ENCODE results near the gene LMAN1L. TPM values are rescaled to one million over a fixed set of nuclear protein-coding genes. Genes with fewer than 3 reads are reported as not detected.
A peak's percentile ranks its signal among the peaks of the same experiment; 100 is the strongest.

Gene LMAN1L
- total and polyA plus RNA-seq, 4 donors, result 0.11 to 0.31 TPM; not detected in 2

- Histone ChIP-seq H3K4me3 (no peak overlapping the region), H3K36me3 (ENCODE audit: control insufficient read depth in 4 of 4, insufficient read depth in 4 of 4, low read length in 4 of 4) (peaks cover 2 to 34% (median 15%) of the 10 kb centered on the region in 4 donors), H3K9ac (ENCODE audit: insufficient read depth in 1 of 2, low read length in 2 of 2) (no peak overlapping the region), H3K4me1 (ENCODE audit: control insufficient read depth in 5 of 5, insufficient read depth in 5 of 5, low read length in 5 of 5) (peaks cover 0 to 15% (median 0%) of the 10 kb centered on the region in 5 donors), H3K27ac (ENCODE audit: low read depth in 1 of 2, low read length in 1 of 2) (peak overlapping the region in 1 of 2 donors; percentile 6), H3K27me3 (ENCODE audit: control insufficient read depth in 3 of 3, insufficient read depth in 3 of 3, low read length in 2 of 3) (no peaks in the 10 kb centered on the region), H3K9me3 (ENCODE audit: control insufficient read depth in 4 of 4, insufficient read depth in 3 of 4, low read length in 3 of 4) (no peaks in the 10 kb centered on the region)
- ATAC-seq (ENCODE audit: insufficient read depth, low FRiP score), result no peak
- TF ChIP-seq, protein P1, sequence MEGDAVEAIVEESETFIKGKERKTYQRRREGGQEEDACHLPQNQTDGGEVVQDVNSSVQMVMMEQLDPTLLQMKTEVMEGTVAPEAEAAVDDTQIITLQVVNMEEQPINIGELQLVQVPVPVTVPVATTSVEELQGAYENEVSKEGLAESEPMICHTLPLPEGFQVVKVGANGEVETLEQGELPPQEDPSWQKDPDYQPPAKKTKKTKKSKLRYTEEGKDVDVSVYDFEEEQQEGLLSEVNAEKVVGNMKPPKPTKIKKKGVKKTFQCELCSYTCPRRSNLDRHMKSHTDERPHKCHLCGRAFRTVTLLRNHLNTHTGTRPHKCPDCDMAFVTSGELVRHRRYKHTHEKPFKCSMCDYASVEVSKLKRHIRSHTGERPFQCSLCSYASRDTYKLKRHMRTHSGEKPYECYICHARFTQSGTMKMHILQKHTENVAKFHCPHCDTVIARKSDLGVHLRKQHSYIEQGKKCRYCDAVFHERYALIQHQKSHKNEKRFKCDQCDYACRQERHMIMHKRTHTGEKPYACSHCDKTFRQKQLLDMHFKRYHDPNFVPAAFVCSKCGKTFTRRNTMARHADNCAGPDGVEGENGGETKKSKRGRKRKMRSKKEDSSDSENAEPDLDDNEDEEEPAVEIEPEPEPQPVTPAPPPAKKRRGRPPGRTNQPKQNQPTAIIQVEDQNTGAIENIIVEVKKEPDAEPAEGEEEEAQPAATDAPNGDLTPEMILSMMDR (IDR thresholded peaks at IDR 0.05; ENCODE audit: control extremely low read depth, extremely low read depth), result no peak
- 67 to 81% methylated on average over 4 of the region's 4 CpGs for WGBS, 2 donors
- no peak for DNase-seq
Observed at GRCh38 chr15:74845581-74845980, 32.9 kb downstream of the LMAN1L start.

- peaks cover 16 to 53% (median 28%) of the 10 kb centered on the region in 4 donors for H3K36me3 ChIP-seq (ENCODE audit: control insufficient read depth in 4 of 4, insufficient read depth in 4 of 4, low read length in 4 of 4)
- no peak overlapping the region for H3K9ac ChIP-seq (ENCODE audit: insufficient read depth in 1 of 2, low read length in 2 of 2)
- ATAC-seq (ENCODE audit: insufficient read depth, low FRiP score), result no peak
- H3K4me3 ChIP-seq, result no peak overlapping the region
- no peaks in the 10 kb centered on the region for H3K27me3 ChIP-seq (ENCODE audit: control insufficient read depth in 3 of 3, insufficient read depth in 3 of 3, low read length in 2 of 3)
- TF ChIP-seq, protein P1 (IDR thresholded peaks at IDR 0.05; ENCODE audit: control extremely low read depth, extremely low read depth), result no peak
- no peak for DNase-seq
- H3K9me3 ChIP-seq (ENCODE audit: control insufficient read depth in 4 of 4, insufficient read depth in 3 of 4, low read length in 3 of 4), result no peaks in the 10 kb centered on the region
- H3K27ac ChIP-seq (ENCODE audit: low read depth in 1 of 2, low read length in 1 of 2), result no peak overlapping the region
- 88 to 90% methylated on average over 3 of the region's 3 CpGs for WGBS, 2 donors
- H3K4me1 ChIP-seq (ENCODE audit: control insufficient read depth in 5 of 5, insufficient read depth in 5 of 5, low read length in 5 of 5), result peaks cover 0 to 11% (median 0%) of the 10 kb centered on the region in 5 donors
Observed at GRCh38 chr15:74847432-74847831, 34.8 kb downstream of the LMAN1L start.

DNA sequence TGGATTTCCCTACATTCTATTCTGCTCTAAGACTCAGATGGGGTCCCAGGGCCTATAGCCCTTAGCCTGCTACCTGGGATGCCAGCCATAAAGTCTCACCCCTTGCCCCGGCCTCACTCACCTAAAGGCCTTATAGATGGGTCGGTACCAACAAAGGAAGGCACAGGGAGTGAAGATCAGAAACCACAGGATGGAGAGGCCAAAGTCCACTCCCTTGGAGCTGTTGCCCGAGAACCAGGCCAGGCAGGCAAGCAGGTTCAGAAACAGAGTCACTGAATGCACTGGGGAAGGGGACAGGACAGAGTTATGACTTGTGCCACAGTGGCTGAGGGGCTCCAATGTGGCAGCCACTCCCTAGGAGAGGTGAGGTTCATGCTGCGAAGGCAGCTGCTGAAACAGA, 37.8 kb downstream of the LMAN1L start:
- Histone ChIP-seq H3K27ac (ENCODE audit: low read depth in 1 of 2, low read length in 1 of 2) (no peak overlapping the region), H3K36me3 (ENCODE audit: control insufficient read depth in 4 of 4, insufficient read depth in 4 of 4, low read length in 4 of 4) (peaks cover 26 to 70% (median 33%) of the 10 kb centered on the region in 4 donors), H3K9ac (ENCODE audit: insufficient read depth in 1 of 2, low read length in 2 of 2) (no peak overlapping the region), H3K4me1 (ENCODE audit: control insufficient read depth in 5 of 5, insufficient read depth in 5 of 5, low read length in 5 of 5) (no peaks in the 10 kb centered on the region), H3K9me3 (ENCODE audit: control insufficient read depth in 4 of 4, insufficient read depth in 3 of 4, low read length in 3 of 4) (no peaks in the 10 kb centered on the region), H3K27me3 (ENCODE audit: control insufficient read depth in 3 of 3, insufficient read depth in 3 of 3, low read length in 2 of 3) (no peaks in the 10 kb centered on the region), H3K4me3 (no peak overlapping the region)
- ATAC-seq (ENCODE audit: insufficient read depth, low FRiP score), result no peak
- 91 to 97% methylated on average over 4 of the region's 4 CpGs for WGBS, 2 donors
- DNase-seq, result no peak
- TF ChIP-seq, protein P1 (IDR thresholded peaks at IDR 0.05; ENCODE audit: control extremely low read depth, extremely low read depth), result no peak

GRCh38 chr15:74851960-74852359, 39.3 kb downstream of the LMAN1L start:
- TF ChIP-seq, protein P1 (IDR thresholded peaks at IDR 0.05; ENCODE audit: control extremely low read depth, extremely low read depth), result no peak
- Histone ChIP-seq H3K27me3 (ENCODE audit: control insufficient read depth in 3 of 3, insufficient read depth in 3 of 3, low read length in 2 of 3) (no peaks in the 10 kb centered on the region), H3K36me3 (ENCODE audit: control insufficient read depth in 4 of 4, insufficient read depth in 4 of 4, low read length in 4 of 4) (peaks cover 23 to 65% (median 32%) of the 10 kb centered on the region in 4 donors), H3K9me3 (ENCODE audit: control insufficient read depth in 4 of 4, insufficient read depth in 3 of 4, low read length in 3 of 4) (no peaks in the 10 kb centered on the region), H3K4me3 (no peak overlapping the region), H3K4me1 (ENCODE audit: control insufficient read depth in 5 of 5, insufficient read depth in 5 of 5, low read length in 5 of 5) (peaks cover 0 to under 1% (median 0%) of the 10 kb centered on the region in 5 donors), H3K27ac (ENCODE audit: low read depth in 1 of 2, low read length in 1 of 2) (no peak overlapping the region), H3K9ac (ENCODE audit: insufficient read depth in 1 of 2, low read length in 2 of 2) (no peak overlapping the region)
- 95 to 96% methylated on average over 6 to 7 of the region's 7 CpGs for WGBS, 2 donors
- DNase-seq (no peak), ATAC-seq (ENCODE audit: insufficient read depth, low FRiP score) (no peak)

Data from lung (tissue), 12 donors.